ENCODE results near the gene RXRG.

RXRG gene

DNA sequence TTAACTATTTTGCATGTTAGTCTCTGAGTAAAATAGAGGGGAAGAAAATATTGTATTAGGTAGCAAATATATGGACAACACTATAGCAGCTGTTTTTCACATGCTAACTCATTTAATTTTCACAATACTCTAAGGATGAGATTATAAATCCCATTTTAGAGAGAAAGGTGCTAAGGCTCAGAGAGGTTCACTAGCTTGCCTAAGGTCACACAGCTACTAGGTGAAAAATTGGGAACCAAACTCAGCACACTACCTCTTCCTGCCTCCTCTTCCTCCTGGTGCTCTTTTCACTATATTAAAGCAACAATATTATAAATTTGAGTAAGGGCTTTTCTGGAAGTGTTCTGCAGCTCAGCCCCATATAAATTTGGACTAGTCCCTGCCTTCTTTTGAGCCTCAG, 2.3 kb downstream of the RXRG start:
- no peak for DNase-seq (ENCODE audit: extremely low read depth, low read depth)
- no peak overlapping the region for H3K4me3 ChIP-seq (replicated peaks; ENCODE audit: low read depth, low read length)
- TF ChIP-seq, protein P1, sequence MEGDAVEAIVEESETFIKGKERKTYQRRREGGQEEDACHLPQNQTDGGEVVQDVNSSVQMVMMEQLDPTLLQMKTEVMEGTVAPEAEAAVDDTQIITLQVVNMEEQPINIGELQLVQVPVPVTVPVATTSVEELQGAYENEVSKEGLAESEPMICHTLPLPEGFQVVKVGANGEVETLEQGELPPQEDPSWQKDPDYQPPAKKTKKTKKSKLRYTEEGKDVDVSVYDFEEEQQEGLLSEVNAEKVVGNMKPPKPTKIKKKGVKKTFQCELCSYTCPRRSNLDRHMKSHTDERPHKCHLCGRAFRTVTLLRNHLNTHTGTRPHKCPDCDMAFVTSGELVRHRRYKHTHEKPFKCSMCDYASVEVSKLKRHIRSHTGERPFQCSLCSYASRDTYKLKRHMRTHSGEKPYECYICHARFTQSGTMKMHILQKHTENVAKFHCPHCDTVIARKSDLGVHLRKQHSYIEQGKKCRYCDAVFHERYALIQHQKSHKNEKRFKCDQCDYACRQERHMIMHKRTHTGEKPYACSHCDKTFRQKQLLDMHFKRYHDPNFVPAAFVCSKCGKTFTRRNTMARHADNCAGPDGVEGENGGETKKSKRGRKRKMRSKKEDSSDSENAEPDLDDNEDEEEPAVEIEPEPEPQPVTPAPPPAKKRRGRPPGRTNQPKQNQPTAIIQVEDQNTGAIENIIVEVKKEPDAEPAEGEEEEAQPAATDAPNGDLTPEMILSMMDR (IDR thresholded peaks at IDR 0.05; ENCODE audit: low read depth, low read length, missing control alignments) = no peak

DNA sequence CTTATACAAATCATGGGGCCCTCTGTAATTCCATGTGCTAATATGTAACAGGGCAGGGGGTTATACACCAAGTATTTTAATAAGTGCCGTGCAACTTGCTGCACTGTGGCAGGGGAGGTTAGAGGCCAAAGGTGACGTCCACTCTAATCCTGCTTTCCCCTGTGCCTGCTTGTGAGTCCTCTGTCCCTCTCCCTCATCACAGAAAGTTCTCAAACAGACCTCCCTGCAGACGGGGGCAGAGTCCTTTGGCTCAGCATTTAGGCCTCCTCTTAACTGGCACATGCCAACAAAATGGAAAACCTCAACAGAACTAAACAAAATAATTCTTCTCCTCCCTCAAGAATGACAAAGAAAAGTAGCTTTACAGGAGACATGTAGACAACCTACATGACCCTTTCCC, 2.9 kb downstream of the RXRG start:
- DNase-seq (ENCODE audit: extremely low read depth, low read depth) = no peak
- no peak overlapping the region for H3K4me3 ChIP-seq (replicated peaks; ENCODE audit: low read depth, low read length)
- TF ChIP-seq, protein P1 (IDR thresholded peaks at IDR 0.05; ENCODE audit: low read depth, low read length, missing control alignments) = no peak

DNA sequence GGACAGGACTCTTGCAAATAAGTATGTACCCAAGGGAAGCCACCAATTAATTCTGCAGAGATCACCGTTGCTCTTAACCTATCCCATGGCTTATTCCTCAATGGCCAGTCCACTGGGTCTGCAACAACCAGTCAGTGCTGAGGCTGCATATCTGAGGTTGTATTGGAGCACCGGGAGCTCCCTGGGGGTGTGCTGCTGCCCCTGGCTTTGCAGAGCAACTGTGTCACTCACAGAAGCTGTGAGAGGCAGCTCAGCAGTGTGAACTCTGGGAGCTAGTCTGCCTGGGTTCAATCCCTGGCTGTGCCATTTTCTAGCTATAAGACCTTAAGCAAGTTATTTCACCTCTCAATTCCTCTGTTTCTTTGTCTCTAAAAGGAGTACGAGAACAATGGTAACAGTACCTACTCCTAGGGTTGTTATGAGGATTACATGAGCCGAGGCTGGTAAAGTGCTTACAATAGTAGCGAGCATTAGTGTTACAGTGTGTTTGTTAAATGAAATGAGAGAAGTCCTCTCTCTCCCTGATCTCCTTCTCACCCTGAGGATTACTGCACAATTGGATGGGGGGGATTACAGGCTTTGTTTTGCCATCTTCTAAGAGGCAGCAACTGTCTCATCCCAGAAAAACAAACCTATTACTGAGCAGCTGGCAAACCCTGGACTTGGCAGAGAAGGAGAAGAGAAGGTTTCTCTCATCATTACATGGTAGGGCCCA, 3.6 kb downstream of the RXRG start:
- DNase-seq (ENCODE audit: extremely low read depth, low read depth) = no peak
- no peak overlapping the region for H3K4me3 ChIP-seq (replicated peaks; ENCODE audit: low read depth, low read length)
- TF ChIP-seq, protein P1 (IDR thresholded peaks at IDR 0.05; ENCODE audit: low read depth, low read length, missing control alignments) = no peak

DNA sequence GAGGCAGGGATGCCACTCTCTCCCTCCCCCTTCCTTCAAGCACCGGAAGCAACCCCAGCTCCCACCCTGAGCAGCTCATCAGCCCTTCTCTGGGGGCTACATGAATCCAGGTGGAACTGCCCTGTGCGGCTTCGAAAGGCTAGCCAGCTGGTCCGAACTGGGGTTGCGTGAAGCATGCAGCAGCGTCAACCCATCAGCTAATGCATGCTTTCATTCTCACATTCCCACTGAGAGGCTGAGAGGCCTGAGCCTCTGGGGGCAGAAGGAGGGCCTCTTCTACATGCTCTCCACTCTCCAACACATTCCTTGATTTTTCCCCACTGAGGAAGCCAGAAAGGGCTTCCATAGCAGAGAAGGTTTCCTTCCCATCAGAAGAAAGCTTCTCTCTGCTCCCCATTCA, 5.6 kb downstream of the RXRG start:
- no peak for DNase-seq (ENCODE audit: extremely low read depth, low read depth)
- H3K4me3 ChIP-seq (replicated peaks; ENCODE audit: low read depth, low read length) = no peak overlapping the region
- TF ChIP-seq, protein P1 (IDR thresholded peaks at IDR 0.05; ENCODE audit: low read depth, low read length, missing control alignments) = no peak

DNA sequence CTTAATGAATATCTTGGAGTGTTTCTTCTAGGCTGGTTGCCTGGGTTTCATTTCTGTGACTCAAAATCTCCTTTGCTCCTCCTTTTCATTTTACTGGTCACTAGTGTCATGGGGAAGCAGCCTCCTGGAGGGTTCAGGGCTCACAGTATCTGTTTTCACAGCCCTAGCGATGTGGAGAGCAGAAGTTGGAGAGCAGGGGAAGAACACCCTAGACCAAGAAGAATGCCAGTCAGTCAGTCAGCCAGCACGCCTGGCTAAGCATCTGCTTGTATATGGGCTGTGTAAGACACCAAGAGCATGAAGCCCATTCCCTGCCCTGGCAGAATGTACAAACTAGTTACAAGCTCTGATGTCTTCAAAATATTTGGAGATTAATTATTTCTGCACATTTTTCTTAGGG, 7.9 kb downstream of the RXRG start:
- no peak overlapping the region for H3K4me3 ChIP-seq (replicated peaks; ENCODE audit: low read depth, low read length)
- TF ChIP-seq, protein P1 (IDR thresholded peaks at IDR 0.05; ENCODE audit: low read depth, low read length, missing control alignments) = no peak
- DNase-seq (ENCODE audit: extremely low read depth, low read depth) = no peak

DNA sequence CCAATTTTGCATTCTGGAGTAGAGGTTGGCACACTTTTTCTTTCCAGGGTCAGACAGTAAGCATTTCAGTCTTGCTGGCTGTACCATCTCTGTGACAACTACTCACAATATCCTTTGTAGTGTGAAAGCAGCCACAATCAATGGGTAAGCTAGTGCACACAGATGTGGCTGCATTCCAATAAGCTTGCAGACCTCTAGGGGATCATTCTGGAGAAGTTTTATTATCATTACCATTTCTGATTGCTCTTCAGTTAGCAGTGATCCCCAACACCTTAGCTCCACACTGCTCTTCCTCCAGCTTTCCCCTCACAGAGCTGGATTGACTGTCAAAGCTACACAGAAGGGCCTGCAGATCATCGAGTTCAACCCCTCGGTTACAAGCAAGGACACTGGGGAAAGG, 9.1 kb downstream of the RXRG start:
- no peak overlapping the region for H3K4me3 ChIP-seq (replicated peaks; ENCODE audit: low read depth, low read length)
- DNase-seq (ENCODE audit: extremely low read depth, low read depth) = no peak
- TF ChIP-seq, protein P1 (IDR thresholded peaks at IDR 0.05; ENCODE audit: low read depth, low read length, missing control alignments) = no peak

DNA sequence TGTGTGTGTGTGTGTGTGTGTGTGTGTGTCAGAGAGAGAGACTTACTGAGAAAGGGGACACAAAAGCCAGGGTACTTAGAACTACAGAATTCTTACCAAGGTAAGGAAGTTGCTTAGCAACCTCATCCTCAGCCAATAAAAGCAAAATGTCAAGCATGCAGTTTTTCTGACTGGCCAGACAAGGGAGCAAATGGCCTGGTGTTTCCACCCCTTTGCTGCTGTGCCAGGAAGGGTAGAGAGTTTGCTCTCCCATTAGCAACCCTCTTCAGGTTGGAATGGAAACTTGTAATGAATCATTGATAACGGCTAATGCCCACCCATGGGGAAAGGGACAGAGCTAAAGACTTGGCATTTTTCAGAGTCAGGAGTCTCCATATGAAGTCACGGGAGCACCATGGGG, 10.6 kb downstream of the RXRG start:
- TF ChIP-seq, protein P1 (IDR thresholded peaks at IDR 0.05; ENCODE audit: low read depth, low read length, missing control alignments) = no peak
- DNase-seq (ENCODE audit: extremely low read depth, low read depth) = no peak
- H3K4me3 ChIP-seq (replicated peaks; ENCODE audit: low read depth, low read length) = no peak overlapping the region
